Measurements from ENCODE around the gene GRAPL.
"Not testable (repeated sequence)": the region's sequence is repeated elsewhere in the genome, so short reads cannot be mapped to it uniquely, and the experiment has no call there.

GRAPL gene

DNA sequence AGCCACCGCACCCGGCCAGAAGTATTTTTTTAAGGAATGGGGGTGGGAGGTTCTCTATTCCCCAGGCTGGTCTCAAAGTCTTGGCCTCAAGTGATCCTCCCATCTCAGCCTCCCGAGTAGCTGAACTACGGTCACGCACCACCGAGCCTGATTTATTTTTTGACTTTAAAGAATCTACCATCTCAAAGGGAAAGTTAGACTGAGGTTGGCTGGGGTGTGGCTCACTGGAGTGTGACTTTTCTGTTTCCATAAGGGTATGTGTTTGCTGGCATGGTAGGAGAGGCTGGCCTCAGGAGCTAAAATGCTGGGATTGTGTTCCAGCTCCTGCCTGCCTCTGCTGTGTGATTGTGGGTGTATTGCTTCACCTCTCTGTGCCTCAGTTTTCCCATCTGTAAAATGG is 10.6 kb downstream of the GRAPL start:
- not testable (repeated sequence) for DNase-seq

DNA sequence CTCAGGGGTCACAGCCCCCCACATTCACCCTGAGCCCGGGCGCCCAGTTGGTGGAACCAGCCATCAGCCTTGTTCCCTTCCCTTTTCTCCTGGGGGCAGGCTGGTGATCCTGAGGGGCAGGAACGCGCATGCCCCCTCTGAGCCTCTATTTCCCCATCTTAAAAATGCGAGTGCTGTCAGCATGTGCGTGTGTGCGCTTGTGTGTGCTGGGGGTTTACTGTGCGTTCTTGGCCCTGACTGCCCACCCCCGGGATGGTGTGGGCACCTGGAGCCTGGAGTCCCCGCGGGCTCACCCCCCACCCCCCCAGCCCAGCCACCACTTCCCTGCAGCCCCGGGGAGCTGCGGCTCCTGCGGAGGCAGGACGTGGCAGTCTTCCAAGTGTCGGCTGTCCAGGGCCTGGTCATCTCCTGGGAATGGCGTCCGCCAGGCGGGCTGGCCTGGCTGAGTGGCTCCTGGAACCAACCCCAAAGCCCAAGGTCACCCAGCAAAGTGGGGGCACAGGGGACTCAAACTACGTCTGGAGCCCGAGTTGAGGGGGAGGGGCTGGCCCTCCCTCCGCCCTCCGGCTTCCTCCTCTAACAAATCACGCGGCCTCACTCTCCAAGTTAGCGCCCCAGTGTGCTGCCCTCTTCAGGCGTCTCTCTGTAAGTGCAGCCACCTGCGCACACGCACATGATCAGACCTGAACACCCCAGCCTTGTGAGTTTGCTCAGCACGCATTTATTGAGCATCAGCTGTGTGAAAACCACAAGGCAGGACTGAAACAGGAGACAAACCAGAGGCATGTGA is 14.2 kb downstream of the GRAPL start:
- not testable (repeated sequence) for DNase-seq

DNA sequence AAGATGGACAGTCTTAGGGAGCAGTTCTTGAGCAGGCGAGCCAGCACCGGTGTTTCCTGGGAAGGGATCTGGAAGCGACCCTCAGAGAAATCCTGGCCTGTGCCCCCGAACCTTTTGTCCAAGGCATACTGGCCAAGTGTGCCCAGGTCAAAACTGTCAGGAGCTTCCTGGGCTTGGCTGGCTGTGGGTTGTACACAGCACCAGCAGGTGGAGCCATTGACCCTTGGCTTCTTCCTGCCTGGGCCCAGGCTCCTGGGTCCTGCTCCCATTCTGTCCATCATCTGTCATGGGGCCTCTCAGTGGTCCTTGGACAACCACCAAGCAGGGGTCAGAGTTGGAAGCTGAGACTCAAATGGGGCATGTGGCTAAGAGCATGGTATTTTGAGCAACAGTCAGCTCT is 15.0 kb downstream of the GRAPL start:
- DNase-seq, result not testable (repeated sequence)

DNA sequence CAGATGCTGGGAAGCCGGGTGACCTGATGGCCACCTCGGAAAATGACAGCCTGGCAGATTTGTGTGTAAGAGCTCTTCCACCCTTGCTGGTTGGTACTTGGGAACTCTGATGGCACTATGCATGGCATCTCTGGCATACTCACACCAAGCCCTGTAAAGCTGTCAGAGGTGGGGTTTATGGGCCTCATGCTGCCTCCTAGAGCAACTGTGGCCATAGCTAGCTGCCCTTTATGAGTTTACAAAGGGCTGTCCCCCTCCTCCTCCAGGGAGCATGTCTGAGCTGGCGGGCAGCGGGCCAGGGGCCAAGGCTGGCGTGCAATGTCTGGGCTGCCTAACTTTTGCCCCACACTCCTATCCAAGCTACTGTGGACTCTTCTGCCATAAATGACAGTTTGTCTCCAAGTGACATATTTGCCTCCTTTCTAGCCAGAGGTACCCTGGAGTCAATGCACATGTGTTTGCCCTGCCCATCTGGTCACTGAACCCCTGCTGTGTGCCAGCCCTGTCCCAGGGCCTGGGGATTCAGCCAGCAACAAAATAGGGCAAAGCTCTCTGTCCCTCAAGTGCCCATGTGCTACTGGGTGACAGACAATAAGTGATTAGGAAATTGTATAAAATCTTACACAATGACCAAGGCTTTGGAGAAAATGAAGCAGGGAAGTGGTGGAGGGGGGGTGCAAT is 15.8 kb downstream of the GRAPL start:
- not testable (repeated sequence) for DNase-seq

DNA sequence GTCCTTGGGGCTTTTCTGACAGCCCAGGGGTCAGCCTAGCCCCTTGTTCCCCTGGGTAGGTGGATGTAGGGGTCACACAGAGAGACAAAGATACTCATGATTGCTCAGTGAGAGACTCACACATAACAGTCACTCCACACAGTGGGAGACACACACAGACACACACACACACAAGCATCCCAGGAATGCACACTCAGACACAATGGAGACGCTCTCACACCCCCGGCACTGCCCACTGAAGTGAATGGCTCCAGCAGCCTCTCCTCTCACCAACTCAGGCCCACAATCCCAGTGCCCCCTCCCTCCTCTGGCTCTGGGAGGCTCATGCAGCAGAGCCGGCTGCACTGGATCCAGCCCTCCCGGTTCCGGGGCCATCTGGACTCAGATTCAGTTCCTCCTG is 17.0 kb downstream of the GRAPL start:
- not testable (repeated sequence) for DNase-seq

DNA sequence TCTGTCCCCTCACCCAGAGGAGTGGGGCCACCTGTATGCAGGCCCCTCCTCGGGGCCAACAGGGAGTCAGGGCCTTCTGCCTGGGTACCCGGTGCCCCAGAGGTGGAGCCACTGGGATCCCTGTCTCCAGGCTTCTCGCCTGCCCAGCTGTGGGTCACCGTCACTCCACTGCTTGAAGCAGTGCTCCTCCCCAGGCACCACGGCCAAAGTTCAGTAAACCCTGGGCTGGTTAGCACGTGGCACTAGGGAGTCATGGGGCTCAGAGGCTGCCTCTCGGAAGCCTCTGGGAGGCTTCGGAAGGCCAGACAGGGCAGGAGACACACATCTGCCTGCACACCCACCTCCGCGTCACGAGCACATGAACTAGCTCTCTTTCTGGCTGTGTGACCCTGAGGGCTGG is 18.1 kb downstream of the GRAPL start:
- not testable (repeated sequence) for DNase-seq

DNA sequence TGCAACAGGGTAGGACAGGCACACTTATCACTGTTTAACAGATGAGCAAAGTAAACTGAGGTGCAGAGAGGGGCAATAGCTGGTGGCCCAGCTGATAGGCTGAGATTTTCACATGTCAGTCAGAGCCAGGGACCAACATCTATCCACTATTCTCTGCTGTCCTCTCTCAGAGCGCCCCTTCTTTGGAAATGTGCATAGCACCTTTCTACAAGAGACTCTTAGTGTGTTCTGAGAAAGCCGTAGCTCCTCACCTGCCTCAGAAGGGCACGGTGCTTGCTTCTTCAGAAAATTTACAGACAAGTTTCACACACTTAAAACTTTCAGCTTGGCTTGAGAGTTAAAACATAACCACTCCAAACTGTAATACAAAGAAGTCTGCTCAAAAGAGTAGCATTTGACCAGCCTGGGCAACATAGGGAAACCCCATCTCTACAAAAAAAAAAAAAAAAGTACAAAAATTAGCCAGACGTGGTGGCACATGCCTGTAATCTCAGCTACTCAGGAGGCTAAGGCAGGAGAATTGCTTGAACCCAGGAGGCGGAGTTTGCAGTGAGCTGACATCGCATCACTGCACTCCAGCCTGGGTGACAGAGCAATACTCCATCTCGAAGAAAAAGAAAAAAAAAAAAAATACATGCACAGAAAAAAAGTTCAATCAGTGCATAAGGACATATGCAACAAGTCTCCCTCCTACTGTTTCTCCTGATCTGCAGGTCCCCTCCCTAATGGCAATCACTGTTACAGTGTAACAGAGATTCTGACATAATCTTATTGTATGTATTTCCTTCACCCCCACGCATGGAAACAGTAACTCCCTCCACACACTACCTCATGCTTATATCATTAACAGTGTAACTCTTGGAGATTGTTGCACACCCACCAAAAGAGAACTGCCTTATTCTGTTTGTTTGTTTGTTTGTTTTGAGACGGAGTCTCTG is 23.6 kb downstream of the GRAPL start:
- not testable (repeated sequence) for DNase-seq

DNA sequence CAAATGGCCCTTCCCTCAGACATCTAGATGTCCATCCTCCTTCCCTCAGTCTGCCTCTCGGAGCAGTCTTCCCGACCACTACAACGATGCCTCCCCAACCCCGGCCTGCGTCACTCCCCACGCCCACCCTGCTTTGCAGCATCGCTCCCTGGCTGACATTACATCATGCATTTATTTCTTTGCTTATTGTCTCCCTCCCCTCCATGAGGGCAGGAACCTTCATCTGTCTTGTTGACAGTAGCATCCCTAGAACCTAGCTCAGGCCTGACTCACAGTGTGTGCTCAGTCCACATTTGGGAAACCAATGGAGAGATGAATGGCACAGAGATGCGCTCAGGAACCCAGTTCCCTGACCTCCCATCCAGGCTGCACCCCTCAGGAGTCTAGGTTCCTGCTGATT is 30.2 kb downstream of the GRAPL start:
- DNase-seq, result not testable (repeated sequence)

DNA sequence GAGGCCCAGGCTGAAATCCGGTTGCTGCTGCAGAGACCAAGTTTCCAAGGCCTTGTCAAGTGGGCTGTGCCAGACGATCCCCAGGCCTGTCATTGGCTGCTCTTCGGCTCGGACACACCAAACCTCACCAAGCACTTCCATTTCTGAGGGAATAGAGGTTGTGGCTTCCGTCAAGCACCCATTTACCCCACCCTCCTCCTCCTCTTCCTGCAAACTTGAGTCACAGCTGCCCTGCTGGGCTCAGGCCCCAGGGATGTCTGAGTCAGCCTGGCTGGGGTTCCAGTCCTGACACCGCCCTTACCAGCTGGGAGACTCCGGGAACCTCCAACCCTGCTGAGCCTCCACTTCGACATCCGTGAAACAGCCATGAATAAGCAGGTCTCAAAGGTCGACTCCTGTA is 31.1 kb downstream of the GRAPL start:
- DNase-seq, result not testable (repeated sequence)

DNA sequence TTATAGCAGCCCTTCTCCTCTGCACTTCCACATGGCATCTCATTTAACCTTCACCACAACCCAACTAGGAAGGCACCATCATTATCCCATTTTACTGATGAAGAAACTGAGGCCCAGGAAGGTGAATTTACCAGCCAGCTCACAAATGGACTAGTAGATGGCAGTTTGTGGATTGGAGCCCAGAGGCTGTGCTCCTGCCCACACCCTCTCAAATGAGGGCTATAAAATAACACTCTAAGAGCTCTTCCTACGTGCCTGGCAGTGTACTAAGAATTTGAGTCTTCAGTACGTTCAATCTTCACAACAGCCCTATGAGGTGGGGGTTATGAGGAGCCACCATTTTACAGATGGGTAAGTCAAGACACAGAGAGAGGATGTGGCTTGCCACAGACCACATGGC is 31.5 kb downstream of the GRAPL start:
- DNase-seq, result not testable (repeated sequence)

DNA sequence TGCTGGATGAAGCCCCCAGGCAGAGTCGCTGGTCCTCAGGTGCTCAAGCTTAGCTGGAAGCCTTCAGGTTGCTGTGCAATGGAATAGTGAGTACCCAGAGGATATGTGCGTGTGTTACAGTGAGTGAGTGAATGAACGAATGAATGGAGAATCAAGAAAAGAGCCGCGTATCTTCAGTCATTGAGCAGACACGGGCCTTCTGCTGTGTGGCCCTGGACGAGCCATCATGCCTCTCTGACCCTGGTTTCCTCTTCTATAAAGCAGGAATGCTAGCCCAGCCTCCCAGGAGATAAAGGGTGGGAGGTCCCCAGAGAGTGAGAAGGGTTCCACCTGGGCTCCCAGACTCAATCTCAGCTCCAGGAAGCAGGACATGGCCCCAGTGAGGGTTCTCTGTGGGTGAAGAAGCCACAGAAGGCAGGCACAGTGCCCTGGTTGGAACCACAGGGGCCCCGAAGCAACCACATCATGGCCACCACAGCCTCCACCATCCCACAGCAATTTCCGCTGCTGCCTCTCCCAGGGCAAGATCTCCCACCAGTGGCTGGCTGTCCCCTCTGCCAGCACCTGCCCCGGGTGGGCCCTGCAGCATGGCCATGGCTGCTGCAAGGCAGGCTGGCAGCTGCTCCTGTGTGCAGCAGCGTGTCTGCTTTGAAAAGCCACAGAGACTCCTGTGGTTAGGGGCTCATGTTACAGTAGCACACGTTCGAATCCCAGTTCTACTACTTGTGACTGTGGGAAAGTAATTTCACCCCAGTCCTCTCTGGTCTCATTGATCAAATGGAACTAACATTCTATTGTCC is 34.1 kb downstream of the GRAPL start:
- not testable (repeated sequence) for DNase-seq

DNA sequence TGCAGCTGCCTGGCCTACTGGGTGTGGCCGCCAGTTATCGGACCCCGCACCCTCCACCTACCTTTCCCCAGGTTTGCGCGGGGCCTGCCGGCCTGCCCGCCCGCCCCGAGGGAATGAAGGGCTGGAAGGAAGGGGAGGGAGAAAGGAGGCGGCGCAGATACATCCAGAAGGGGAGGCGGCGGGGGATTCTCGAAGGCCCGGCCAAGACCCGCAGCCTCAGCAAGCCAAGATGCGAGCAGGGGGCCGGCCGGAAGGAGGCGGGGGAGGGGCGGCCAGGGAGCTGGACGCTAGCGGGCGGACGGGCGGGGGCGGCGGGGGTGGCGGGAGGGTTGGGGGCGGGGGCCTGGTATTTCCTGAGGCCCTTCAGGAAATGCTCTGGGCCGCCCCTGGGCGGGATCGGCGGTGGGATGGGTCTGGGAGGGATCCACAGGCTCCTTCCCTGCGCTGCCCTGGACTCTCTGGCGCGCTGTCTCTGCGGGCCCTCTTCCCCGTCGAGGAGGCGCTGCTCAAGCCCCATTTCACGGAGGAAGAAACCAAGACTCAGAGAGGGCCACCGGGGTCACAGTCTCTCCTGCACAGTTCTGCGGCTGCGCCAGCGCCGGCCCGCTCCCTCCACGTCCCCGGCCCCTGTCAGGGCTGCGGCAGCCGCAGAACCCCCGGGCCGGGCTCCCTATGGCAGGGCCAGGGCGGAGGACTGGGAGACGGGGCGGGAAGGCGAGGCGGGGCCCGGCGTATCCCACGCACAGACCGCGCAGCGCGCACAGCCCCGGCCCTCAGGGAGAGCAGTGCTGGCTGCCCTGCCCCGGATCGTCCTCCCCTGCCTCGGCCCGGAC is 35.2 kb downstream of the GRAPL start:
- not testable (repeated sequence) for DNase-seq

DNA sequence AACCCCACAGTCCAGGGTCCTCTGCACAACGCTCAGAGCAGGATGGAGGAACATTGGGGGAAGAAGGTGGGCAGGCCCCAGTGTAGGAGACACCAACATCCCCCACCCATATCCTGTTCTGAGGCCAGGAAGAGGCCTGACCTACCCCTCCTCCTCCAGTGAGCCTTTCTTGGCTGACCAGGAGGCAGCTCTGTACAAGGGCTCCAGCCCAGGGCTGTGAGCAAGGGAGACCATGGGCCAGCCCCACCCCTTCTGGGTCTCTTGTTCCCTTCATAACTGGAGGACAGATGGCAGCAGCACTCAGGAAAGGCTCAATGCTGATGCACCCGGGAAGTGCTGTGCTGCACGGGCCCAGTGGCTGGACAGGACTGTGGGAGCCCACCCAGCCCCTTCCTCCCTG is 47.0 kb downstream of the GRAPL start:
- DNase-seq, result not testable (repeated sequence)

DNA sequence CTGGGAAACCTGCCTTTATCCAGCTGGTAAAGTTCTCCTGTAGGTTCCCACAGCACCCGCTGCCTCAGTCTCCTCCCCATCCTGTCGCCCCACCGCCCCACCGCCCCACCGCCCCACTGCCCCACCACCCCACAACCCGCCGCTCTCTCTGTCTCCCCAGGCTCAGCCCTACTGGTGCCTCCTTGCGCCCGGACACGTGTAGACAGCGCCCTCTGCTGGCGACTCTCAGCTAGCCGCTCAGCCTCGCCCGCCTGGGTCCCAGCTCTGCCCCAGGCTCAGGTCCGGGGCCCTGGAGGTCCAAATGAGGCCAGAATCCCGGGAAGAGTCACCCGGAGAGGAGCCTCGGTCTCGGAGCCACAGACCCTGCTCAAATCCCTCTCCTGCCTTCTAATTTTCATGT is 48.0 kb downstream of the GRAPL start:
- not testable (repeated sequence) for DNase-seq

DNA sequence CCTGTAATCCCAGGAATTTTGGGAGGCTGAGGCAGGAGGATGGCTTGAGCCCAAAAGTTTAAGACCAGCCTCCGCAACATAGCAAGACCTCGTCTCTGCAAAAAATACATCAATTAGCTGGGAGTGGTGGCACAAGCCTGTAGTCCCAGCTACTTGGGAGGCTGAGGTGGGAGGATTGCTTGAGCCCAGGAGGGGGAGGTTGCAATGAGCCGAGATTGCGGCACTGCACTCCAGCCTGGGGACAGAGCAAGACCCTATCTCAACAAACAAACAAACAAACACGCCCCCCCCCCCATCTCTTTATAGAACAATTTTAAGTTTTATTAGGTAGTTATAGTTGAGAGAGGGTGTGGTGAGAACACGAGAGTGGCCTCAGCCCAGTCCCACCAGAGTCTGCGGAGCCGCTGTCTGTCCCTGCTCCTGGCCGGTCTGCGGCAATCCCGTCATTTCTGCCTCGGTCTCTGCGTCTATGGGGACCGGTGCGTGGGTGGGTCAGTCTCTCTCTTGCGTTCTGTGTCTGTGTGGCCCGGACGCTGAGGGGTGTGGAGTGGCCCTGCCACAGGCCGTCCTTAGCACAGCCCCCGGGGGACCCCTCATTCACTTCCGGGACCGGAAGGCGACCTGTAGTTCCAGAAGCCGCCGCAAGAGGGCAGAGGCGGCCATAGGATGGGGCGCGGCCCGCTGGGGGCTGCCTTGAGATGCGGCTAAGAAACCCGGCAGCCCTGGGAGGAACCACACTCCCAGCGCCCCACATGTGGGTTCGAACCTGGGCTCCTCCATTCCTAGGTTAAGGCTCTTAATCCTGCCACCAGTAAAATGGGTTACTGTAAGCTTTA is 53.9 kb downstream of the GRAPL start:
- DNase-seq, result not testable (repeated sequence)

DNA sequence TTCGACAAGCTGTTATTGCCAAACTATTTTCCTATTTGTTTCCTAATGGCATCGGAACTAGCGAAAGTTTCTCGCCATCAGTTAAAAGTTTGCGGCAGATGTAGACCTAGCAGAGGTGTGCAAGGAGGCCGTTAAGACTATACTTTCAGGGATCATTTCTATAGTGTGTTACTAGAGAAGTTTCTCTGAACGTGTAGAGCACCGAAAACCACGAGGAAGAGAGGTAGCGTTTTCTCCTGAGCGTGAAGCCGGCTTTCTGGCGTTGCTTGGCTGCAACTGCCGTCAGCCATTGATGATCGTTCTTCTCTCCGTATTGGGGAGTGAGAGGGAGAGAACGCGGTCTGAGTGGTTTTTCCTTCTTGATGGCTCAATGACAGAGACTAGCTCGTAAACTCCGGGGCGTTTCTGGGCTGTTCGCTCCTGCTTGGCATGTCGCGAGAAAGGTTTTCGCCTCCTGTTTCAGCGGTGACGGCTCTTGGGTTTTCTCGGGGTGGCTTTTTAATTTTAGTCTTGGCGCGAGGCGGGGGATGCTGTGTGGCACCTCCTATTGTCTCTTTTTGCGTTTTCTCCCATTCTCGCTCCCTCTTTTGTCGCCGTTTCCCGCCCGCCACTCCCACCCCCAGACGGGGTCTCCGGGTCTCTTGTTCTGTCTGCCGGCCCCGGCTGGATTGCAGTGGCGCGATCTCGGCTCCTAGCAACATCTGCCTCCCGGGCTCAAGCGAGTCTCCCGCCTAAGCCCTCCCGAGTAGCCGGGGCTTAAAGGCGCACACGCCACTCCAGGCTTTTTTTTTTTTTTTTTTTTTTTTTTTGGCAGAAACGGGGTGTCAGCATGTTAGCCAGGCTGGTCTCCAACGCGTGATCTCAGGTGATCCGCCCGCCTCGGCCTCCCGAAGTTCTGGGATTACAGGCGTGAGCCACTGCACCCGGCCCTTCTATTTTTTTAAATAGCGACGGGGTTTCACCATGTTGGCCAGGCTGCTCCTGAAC is 60.8 kb downstream of the GRAPL start:
- not testable (repeated sequence) for DNase-seq

DNA sequence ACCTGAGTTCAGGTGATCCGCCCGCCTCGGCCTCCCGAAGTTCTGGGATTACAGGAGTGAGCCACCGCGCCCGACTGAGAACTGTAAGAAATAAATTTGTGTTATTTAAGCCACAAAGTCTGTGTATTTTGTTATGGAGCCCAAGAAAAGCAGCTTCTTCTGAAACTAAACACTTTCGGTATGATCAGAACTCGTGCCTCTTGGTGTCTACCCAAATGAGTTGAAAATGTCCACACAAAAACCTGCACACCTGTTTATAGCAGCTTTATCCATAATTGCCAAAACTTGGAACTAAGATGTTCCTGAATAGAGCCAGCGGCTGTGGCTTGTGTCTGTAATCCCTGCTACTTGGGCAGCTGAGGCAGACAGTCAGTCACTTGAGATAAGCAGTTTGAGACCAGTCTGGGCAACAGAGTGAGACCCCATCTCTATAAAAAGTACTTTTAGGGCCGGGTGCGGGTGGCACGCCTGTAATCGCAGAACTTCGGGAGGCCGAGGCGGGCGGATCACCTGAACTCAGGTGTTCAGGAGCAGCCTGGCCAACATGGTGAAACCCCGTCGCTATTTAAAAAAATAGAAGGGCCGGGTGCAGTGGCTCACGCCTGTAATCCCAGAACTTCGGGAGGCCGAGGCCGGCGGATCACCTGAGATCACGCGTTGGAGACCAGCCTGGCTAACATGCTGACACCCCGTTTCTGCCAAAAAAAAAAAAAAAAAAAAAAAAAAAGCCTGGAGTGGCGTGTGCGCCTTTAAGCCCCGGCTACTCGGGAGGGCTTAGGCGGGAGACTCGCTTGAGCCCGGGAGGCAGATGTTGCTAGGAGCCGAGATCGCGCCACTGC is 61.7 kb downstream of the GRAPL start:
- DNase-seq, result not testable (repeated sequence)

DNA sequence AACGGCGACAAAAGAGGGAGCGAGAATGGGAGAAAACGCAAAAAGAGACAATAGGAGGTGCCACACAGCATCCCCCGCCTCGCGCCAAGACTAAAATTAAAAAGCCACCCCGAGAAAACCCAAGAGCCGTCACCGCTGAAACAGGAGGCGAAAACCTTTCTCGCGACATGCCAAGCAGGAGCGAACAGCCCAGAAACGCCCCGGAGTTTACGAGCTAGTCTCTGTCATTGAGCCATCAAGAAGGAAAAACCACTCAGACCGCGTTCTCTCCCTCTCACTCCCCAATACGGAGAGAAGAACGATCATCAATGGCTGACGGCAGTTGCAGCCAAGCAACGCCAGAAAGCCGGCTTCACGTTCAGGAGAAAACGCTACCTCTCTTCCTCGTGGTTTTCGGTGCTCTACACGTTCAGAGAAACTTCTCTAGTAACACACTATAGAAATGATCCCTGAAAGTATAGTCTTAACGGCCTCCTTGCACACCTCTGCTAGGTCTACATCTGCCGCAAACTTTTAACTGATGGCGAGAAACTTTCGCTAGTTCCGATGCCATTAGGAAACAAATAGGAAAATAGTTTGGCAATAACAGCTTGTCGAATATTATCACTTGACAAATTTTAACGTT is 62.5 kb downstream of the GRAPL start:
- not testable (repeated sequence) for DNase-seq
